ENCODE measurements around the gene STARD3.
"Not testable (repeated sequence)": the region's sequence is repeated elsewhere in the genome, so short reads cannot be mapped to it uniquely, and the experiment has no call there.

STARD3 gene

DNA sequence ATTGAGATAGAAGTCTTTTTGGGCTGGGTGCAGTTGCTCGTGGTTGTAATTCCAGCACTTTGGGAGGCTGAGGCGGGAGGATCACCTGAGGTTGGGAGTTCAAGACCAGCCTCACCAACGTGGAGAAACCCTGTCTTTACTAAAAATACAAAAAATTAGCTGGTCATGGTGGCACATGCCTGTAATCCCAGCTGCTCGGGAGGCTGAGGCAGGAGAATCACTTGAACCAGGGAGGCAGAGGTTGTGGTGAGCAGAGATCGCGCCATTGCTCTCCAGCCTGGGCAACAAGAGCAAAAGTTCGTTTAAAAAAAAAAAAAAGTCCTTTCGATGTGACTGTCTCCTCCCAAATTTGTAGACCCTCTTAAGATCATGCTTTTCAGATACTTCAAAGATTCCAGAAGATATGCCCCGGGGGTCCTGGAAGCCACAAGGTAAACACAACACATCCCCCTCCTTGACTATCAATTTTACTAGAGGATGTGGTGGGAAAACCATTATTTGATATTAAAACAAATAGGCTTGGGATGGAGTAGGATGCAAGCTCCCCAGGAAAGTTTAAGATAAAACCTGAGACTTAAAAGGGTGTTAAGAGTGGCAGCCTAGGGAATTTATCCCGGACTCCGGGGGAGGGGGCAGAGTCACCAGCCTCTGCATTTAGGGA lies 62.3 kb downstream of the STARD3 start:
- not testable (repeated sequence) for DNase-seq

DNA sequence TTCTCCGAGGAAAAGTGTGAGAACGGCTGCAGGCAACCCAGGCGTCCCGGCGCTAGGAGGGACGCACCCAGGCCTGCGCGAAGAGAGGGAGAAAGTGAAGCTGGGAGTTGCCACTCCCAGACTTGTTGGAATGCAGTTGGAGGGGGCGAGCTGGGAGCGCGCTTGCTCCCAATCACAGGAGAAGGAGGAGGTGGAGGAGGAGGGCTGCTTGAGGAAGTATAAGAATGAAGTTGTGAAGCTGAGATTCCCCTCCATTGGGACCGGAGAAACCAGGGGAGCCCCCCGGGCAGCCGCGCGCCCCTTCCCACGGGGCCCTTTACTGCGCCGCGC lies 62.8 kb downstream of the STARD3 start, which contains the start of gene ERBB2:
Gene ERBB2, plus strand, starts transcription at position 247 of the 330 bp plus-strand sequence. CDS start 175 bp downstream, outside the sequence.
- no peak for DNase-seq

DNA sequence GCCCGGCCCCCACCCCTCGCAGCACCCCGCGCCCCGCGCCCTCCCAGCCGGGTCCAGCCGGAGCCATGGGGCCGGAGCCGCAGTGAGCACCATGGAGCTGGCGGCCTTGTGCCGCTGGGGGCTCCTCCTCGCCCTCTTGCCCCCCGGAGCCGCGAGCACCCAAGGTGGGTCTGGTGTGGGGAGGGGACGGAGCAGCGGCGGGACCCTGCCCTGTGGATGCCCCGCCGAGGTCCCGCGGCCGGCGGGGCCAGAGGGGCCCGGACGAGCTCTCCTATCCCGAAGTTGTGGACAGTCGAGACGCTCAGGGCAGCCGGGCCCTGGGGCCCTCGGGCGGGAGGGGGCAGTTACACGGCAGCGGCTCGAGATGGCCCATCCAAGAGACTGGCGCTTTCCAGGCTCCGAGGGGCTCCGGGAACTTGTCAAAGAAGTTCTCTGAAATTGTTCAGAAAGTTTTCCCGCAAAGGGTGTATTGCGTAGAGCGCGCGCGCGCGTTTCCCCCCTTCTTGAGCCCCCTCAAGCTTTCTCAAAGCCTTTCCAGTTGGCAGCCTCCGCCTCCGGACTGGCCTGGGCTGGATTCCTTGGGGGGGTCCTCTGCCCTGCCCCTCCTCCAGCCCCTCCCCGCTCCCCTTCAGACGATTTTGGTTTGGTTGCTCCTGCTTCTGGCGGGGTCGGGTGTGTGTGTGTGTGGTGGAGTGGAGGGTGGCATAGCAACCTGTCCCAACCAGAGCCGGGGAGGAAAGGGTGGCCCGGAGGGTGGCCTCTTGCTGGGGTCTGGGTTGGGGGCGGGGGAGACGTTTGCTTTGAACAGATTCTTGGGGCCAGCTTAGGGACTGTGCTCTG lies 63.4 kb downstream of the STARD3 start:
- DNase-seq: no peak

DNA sequence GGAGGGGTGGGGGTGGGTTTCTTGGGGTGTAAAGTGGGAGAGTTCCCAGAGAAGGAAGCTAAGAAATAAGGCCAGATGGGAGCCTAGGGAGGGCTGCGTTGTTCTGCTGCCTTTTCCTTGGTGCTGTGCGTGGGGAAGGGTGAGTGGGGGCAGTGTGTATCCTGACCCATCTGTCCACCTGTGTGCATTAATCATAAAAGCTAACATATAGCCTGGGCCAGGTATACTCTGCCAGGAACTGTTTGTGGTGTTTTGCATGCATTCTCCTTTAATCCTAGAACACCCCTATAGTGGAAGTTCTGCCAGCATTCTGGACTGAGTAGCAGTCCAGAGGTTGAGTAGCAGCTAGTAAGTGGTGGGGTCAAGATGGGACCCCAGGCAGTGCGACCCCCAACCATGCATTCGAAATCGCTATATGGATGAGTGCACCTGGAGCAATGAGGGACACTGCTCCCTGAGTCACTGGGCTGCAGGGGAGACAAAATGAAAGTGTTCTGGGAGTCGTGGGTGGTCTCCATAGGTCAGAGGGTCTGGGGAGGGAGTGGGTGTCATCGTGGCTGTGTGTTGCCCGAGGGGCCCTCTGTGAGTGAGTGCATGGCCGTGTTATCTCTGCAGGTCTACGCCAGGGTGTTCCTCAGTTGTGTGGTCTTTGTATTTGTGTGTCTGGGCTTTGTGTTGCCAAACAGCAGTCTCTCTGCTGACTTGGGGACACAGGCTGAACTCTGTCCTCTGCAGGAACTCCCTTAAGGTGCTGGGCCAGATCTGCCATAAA lies 64.3 kb downstream of the STARD3 start:
- no peak for DNase-seq

DNA sequence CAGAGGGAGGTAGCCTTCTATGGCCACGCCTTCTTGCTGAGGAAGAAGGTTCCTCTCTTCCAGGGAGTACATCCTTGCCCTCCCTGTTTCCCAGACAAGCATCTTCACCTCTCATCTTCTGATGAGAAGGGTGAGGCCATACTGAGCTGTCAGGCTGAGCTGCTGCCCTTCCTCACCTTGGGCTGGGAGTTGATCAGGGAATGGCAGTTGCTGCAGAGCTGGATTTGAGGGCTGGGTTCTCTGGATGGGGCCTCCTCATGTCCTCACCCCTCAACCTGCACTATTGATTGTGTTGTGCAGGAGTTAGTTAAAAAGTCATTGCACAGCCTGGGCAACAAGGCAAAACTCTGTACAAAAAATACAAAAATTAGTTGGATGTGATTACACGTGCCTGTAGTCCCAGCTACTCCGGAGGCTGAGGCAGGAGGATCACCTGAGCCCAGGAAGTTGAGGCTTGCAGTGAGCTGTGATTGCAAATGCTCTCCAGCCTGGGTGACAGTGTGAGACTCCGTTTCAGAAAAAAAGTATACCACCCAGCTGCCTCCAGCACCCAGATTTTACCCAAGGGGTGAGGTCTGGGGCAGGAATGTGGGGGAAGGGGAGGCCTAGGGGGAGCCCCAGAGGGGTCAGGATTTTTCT lies 65.0 kb downstream of the STARD3 start:
- DNase-seq: no peak

DNA sequence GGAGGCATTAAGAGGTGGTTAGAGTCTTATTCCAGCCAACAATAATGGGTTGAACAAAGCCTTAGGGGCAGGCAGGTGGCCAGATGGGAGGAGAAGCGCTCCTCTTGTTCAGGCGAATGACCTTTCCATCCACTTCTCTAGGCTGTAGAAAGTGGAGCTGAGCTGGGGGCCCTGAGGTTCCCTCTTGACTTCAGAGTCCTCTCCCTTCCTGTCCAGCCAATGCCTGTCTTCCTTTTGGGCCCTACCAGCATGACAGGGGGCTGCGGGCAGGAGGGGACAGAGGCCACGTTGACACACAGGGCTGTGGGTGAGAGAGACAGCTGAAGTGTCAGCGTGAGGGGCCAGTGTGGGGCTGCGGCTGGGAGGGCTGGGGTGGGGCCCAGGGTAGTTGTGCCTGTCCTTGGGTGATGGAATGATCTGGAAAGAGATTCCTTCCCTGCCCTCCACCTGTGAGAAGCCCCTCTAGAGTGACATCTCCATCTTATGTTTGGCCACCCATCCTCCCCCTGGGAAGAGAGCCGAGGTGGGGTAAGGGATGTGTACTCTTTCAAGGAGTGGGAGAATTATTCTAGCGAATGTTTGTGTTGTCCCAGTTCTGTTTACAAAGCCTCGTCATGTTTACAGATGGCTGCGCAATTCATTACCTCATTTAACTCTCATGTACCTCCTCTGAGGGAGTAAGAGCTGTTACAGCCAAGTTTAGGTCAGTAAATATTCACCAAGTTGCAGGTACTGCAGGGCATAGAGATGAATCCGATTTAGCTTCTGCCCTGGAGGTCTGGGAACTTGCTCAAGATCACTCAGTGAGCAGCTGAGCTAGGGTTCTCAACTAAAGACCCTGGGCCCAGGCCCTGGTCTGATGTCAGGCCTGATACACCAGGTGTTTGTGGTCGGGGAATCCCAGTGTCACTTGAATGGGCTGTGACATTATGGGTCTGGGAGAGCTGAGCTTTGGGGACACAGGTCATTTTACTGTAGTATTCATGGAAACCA lies 66.3 kb downstream of the STARD3 start:
- DNase-seq: no peak

DNA sequence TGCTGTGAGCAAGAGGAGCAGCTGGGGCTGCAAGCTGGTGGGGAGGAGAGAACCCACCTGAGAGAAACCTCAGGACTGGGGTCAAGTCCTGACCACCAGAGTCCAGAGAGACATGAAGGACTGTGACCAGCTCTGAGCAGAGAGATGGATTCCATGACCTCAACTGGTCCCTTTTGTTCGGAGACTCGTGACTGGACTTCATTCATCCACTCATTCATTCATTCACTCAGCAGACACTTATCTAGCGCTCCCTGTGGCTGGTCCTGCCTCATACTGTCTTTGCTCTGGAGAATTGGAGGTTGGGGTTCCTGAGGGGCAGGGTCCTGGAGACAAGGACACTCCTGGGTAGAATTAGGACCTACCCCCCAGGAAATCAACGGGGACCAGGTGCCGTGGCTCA lies 67.0 kb downstream of the STARD3 start:
- DNase-seq: no peak

DNA sequence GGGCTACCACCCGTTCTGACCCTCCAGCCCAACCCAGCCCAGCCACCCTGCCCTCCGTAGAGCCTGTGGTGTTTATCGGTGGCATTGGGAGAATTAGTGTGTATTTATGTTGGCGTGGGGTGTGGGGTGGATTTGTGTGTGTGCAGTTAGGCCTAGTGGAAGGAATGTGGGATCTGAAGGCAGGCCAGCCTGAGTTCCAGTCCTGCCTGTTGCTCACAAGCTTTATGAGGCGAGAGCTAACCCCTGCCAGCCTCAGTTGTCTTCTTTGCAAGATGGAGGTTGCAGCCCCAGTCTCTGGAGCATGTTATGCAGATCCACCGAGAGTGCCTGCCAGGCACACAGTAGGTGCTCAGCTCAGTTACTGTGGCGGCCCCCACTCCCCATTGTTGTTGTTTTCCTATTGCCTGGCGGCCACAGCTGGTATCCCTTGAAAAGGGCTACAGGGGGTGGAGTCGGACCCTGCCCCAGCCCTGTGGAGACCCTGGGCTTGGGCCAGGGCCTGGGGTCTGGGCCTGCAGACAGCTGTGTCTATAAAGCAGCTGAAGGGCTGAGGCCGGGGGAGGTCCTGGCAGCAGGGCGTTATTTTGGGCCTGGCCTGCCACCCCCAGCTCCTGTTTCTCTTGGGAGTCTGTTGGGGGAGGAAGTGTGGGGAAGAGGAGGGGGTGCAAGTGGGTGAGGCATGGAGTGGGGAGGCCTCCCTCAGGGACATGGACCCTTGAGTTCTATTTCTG lies 68.0 kb downstream of the STARD3 start:
- DNase-seq: no peak

DNA sequence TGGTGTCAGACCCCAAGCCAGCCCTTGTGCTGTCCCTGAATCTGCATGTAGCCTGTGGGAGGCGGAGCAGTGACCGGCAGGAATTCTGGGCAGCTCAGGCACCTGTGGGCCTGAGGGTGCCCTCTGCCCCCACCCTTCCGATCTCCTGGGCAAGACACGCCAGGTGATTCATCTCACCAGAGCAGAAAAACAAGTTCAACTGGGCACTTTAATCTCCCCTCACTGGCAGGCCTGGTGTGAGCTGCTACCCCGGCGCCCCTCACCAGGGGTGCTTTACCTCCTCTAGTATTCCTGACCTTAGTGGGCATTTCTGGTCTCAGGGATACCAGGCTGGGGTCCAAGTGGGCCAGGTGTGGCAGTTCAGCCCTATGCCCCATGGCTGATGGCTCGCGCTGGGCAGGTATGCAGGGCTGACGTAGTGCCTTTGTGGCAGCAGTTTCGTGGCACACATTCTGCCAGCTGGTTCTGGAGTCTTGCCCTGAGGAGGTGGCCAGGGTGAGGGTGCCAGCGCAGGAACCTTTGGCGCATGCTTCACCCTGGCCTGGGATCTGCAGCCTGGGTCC lies 68.9 kb downstream of the STARD3 start:
- DNase-seq: no peak

DNA sequence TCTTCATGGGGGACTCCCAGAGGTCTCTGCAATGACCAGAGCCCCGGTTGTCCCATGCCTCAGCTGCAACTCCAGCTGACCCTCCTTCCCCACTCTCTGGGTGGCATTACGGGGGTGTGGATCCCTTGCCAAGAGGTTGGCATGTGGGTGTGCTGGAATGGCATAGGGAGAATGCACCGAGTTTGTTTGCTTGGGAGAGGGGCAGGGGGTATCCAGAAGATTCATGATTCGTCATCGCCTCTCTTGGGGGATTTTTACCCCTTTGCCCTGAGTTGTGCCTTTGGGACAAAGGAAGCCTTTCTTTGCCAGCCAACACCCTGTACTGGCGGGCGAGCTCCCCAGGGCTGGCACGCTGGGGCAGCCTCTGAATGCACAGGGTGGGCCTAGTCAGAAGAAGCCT lies 69.4 kb downstream of the STARD3 start:
- DNase-seq: no peak

DNA sequence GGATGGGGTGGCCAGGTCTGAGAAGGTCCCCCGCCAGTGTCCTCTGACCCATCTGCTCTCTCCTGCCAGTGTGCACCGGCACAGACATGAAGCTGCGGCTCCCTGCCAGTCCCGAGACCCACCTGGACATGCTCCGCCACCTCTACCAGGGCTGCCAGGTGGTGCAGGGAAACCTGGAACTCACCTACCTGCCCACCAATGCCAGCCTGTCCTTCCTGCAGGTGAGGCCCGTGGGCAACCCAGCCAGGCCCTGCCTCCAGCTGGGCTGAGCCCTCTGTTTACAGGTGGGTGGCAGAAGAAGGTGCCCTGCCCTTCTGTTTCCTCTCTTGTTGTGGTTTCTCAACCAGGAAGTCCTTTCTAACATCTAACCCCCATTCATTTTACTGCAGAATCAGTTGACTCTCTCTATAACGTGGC lies 70.0 kb downstream of the STARD3 start:
- DNase-seq: peak in 1 of 2 donors; percentile 25

DNA sequence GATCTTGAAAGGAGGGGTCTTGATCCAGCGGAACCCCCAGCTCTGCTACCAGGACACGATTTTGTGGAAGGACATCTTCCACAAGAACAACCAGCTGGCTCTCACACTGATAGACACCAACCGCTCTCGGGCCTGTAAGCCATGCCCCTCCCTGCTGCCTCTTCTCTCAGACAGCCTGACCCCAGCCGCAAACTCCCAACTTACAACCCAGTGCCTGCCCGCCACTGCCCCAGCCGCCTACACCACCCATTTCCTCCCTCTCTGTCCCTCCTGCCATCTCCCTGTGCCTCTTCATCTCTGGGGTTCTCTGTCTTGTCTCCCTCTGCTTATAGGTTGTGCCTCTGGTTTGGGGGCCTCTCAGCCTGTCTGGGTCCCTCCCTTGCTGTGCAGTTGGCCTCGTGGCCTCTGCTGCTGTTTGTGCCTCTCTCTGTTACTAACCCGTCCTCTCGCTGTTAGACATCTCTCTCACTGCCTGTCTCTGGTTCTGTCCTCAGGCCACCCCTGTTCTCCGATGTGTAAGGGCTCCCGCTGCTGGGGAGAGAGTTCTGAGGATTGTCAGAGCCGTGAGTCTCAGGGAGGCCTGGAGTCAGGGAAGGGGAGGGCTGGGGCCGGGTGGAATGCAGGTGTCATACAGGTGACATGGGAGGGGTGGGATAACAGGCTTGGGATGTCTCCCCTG lies 72.5 kb downstream of the STARD3 start:
- peak in 1 of 2 donors; percentile 23 for DNase-seq

DNA sequence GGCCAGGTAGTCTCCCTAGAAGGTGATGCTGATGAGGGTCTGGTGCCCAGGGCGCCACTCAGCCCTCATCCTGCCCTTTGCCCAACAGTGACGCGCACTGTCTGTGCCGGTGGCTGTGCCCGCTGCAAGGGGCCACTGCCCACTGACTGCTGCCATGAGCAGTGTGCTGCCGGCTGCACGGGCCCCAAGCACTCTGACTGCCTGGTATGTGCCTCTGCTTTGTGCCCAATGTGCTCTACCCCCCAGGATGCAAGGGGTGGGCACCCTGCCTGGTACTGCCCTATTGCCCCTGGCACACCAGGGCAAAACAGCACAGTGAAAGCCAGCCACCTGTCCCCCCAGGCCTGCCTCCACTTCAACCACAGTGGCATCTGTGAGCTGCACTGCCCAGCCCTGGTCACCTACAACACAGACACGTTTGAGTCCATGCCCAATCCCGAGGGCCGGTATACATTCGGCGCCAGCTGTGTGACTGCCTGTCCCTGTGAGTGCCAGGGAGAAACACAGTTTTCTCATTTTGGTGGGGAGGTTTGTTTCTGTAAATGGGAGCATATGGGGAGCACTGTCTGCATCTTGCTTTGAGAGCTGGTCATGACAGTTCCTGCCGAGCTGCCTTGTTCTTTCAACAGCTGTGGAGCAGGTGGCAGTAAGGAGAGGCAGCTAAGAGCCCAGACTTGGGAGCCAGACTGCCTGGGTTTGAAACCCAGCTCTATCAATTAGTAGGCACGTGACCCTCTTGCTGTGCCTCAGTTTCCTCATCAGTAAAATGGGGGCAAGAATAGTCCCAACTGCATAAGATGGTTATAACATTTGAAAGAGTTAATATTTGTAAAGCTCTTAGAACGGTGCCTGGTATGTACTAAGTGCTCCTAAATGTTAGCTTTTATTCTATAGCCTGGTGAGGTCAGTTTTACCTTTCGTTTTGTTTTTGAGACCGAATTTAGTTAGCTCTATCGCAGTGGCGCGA lies 73.3 kb downstream of the STARD3 start:
- no peak for DNase-seq

DNA sequence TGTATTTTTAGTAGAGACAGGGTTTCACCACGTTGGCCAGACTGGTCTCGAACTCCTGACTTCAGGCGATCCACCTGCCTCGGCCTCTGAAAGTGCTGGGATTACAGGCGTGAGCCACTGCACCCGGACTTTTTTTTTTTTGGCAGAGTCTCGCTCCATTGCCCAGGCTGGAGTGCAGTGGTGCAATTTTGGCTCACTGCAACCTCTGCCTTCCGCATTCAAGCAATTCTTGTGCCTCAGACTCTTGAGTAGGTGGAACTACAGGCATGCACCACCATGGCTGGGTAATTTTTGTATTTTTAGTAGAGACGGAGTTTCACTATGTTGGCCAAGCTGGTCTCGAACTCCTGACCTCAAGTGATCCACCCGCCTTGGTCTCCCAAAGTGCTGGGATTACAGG lies 74.1 kb downstream of the STARD3 start:
- not testable (repeated sequence) for DNase-seq

DNA sequence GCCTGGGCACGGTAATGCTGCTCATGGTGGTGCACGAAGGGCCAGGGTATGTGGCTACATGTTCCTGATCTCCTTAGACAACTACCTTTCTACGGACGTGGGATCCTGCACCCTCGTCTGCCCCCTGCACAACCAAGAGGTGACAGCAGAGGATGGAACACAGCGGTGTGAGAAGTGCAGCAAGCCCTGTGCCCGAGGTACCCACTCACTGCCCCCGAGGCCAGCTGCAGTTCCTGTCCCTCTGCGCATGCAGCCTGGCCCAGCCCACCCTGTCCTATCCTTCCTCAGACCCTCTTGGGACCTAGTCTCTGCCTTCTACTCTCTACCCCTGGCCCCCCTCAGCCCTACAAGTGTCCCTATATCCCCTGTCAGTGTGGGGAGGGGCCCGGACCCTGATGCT lies 74.9 kb downstream of the STARD3 start:
- DNase-seq: no peak
